GM23338 (cell line): ENCODE data around the gene PSMC3. TPM values are rescaled to one million over a fixed set of nuclear protein-coding genes. Genes with fewer than 3 reads are reported as not detected.

Experiments used
- STAT1 ChIP-seq: IDR thresholded peaks from one replicate; pipeline ENCODE4 v1.6.1; 2016; ENCODE audit warnings: antibody characterized with exemption; ENCODE audit not compliant: unreplicated experiment
- ZNF331 ChIP-seq: fragments of 250-450 bp; sonication (Bioruptor Pico); IDR thresholded peaks from 2 replicates; pipeline ENCODE4 v1.5.0; 2020; ENCODE audit warnings: low read depth, mild to moderate bottlenecking, moderate library complexity
- polyA plus RNA-seq: library from polyadenylated mRNA; unstranded; fragments of >200 nt; fragmentation: Nextera tagmentation; extraction: Ambion mirVana; gene quantifications from 2 replicates; pipeline ENCODE4 v1.2.1, GENCODE V29; 2016
- total RNA-seq: library from RNA; depleted of rRNA; stranded (reverse); fragments of >200 nt; shearing (Covaris generic); gene quantifications from 2 replicates; pipeline ENCODE4 v1.2.3, GENCODE V29; 2014
- TF ChIP-seq, protein P1 (sequence below): fragments of 250-450 bp; sonication (Bioruptor Pico); IDR thresholded peaks from 2 replicates; pipeline ENCODE4 v1.5.0; 2020; ENCODE audit warnings: mild to moderate bottlenecking, moderate library complexity
- TF ChIP-seq, protein P2 (sequence below), 2 experiments: fragments of 200-600 bp in 1 of 2; sonication (generic) in 1 of 2; conservative IDR thresholded peaks; 2 replicates each; pipeline versions ENCODE4 v1.5.1 to v1.6.1; 2016 to 2017; ENCODE audit warnings: antibody characterized with exemption in 2 of 2, low read depth in 2 of 2, mild to moderate bottlenecking in 2 of 2, moderate library complexity in 1 of 2
- TF ChIP-seq, protein P3 (sequence below): IDR thresholded peaks from one replicate; pipeline ENCODE4 v1.6.1; 2018; ENCODE audit warnings: antibody characterized with exemption; ENCODE audit not compliant: unreplicated experiment

PSMC3 gene
- total and polyA plus RNA-seq, 2 experiments from 2014 or later, result 147 to 190 TPM

DNA sequence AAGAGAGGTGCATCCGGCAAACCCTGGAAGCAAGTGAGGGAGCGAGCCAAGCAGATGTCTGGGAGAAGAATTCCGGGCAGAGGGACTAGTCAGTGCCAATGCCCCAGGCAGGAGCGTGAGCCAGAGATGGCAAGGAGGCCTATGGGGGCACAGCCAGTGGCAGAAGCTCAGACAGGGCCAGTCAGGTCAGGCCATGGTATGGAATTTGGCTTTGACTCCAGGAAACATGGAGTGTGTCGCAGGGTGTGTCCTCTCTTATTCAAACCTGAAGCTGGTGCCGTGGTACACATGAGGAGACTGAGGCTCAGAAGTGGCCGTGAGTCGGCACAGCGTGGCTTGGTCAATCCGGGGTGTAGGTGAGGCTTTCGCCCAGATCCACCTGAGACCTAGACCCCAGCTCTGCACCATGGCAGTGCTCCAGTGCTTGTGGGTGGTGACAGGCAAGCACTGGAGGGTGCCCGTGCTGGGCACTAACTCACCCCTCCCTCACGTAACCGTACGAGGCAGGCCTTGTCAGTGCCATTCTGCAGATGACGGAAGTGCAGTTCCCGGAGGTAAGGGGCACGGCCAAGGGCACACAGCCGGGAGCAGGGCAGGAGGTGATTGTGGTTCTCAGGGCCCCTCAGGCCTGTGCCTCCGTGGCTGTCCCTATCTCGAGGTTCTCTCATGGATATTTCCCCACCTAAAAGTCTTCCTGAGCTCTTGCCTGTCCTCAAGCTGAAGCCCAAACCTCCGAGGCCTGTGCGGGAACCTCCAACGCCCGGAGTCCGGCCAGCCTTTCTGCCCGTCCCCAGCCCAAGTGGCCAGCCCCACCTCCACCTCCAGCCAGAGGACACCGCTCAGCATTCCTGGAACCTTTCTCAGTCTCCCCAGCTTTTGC lies 37.3 kb downstream of the PSMC3 start (continued):
- TF ChIP-seq, protein P1, sequence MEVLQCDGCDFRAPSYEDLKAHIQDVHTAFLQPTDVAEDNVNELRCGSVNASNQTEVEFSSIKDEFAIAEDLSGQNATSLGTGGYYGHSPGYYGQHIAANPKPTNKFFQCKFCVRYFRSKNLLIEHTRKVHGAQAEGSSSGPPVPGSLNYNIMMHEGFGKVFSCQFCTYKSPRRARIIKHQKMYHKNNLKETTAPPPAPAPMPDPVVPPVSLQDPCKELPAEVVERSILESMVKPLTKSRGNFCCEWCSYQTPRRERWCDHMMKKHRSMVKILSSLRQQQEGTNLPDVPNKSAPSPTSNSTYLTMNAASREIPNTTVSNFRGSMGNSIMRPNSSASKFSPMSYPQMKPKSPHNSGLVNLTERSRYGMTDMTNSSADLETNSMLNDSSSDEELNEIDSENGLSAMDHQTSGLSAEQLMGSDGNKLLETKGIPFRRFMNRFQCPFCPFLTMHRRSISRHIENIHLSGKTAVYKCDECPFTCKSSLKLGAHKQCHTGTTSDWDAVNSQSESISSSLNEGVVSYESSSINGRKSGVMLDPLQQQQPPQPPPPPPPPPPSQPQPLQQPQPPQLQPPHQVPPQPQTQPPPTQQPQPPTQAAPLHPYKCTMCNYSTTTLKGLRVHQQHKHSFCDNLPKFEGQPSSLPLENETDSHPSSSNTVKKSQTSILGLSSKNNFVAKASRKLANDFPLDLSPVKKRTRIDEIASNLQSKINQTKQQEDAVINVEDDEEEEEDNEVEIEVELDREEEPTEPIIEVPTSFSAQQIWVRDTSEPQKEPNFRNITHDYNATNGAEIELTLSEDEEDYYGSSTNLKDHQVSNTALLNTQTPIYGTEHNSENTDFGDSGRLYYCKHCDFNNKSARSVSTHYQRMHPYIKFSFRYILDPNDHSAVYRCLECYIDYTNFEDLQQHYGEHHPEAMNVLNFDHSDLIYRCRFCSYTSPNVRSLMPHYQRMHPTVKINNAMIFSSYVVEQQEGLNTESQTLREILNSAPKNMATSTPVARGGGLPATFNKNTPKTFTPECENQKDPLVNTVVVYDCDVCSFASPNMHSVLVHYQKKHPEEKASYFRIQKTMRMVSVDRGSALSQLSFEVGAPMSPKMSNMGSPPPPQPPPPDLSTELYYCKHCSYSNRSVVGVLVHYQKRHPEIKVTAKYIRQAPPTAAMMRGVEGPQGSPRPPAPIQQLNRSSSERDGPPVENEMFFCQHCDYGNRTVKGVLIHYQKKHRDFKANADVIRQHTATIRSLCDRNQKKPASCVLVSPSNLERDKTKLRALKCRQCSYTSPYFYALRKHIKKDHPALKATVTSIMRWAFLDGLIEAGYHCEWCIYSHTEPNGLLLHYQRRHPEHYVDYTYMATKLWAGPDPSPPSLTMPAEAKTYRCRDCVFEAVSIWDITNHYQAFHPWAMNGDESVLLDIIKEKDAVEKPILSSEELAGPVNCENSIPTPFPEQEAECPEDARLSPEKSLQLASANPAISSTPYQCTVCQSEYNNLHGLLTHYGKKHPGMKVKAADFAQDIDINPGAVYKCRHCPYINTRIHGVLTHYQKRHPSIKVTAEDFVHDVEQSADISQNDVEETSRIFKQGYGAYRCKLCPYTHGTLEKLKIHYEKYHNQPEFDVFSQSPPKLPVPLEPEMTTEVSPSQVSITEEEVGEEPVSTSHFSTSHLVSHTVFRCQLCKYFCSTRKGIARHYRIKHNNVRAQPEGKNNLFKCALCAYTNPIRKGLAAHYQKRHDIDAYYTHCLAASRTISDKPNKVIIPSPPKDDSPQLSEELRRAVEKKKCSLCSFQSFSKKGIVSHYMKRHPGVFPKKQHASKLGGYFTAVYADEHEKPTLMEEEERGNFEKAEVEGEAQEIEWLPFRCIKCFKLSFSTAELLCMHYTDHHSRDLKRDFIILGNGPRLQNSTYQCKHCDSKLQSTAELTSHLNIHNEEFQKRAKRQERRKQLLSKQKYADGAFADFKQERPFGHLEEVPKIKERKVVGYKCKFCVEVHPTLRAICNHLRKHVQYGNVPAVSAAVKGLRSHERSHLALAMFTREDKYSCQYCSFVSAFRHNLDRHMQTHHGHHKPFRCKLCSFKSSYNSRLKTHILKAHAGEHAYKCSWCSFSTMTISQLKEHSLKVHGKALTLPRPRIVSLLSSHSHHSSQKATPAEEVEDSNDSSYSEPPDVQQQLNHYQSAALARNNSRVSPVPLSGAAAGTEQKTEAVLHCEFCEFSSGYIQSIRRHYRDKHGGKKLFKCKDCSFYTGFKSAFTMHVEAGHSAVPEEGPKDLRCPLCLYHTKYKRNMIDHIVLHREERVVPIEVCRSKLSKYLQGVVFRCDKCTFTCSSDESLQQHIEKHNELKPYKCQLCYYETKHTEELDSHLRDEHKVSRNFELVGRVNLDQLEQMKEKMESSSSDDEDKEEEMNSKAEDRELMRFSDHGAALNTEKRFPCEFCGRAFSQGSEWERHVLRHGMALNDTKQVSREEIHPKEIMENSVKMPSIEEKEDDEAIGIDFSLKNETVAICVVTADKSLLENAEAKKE (CRISPR knock-in tag), result no peak
- TF ChIP-seq STAT1, result no peak
- TF ChIP-seq ZNF331 (CRISPR knock-in tag), result no peak
- TF ChIP-seq, protein P2, sequence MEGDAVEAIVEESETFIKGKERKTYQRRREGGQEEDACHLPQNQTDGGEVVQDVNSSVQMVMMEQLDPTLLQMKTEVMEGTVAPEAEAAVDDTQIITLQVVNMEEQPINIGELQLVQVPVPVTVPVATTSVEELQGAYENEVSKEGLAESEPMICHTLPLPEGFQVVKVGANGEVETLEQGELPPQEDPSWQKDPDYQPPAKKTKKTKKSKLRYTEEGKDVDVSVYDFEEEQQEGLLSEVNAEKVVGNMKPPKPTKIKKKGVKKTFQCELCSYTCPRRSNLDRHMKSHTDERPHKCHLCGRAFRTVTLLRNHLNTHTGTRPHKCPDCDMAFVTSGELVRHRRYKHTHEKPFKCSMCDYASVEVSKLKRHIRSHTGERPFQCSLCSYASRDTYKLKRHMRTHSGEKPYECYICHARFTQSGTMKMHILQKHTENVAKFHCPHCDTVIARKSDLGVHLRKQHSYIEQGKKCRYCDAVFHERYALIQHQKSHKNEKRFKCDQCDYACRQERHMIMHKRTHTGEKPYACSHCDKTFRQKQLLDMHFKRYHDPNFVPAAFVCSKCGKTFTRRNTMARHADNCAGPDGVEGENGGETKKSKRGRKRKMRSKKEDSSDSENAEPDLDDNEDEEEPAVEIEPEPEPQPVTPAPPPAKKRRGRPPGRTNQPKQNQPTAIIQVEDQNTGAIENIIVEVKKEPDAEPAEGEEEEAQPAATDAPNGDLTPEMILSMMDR (conservative IDR thresholded peaks at IDR 0.05; ENCODE audit: low read depth in 2 of 2), result no peak
- TF ChIP-seq, protein P3, sequence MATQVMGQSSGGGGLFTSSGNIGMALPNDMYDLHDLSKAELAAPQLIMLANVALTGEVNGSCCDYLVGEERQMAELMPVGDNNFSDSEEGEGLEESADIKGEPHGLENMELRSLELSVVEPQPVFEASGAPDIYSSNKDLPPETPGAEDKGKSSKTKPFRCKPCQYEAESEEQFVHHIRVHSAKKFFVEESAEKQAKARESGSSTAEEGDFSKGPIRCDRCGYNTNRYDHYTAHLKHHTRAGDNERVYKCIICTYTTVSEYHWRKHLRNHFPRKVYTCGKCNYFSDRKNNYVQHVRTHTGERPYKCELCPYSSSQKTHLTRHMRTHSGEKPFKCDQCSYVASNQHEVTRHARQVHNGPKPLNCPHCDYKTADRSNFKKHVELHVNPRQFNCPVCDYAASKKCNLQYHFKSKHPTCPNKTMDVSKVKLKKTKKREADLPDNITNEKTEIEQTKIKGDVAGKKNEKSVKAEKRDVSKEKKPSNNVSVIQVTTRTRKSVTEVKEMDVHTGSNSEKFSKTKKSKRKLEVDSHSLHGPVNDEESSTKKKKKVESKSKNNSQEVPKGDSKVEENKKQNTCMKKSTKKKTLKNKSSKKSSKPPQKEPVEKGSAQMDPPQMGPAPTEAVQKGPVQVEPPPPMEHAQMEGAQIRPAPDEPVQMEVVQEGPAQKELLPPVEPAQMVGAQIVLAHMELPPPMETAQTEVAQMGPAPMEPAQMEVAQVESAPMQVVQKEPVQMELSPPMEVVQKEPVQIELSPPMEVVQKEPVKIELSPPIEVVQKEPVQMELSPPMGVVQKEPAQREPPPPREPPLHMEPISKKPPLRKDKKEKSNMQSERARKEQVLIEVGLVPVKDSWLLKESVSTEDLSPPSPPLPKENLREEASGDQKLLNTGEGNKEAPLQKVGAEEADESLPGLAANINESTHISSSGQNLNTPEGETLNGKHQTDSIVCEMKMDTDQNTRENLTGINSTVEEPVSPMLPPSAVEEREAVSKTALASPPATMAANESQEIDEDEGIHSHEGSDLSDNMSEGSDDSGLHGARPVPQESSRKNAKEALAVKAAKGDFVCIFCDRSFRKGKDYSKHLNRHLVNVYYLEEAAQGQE, result no peak
